Vagina (tissue), 2 donors: ENCODE results near the gene LHX6. TPM values are rescaled to one million over a fixed set of nuclear protein-coding genes. Genes with fewer than 3 reads are reported as not detected.
A peak's percentile ranks its signal among the peaks of the same experiment; 100 is the strongest.

Experiments used
- DNase-seq, 2 donors: peaks; one replicate each; pipeline ENCODE4 v3.0.0-alpha.2; 2017; ENCODE audit errors: extremely low spot score in 2 of 2
- H3K27ac ChIP-seq: fragments of 200-600 bp; sonication (generic); one replicate; pipeline ENCODE4 v1.5.1; 2019
- H3K27me3 ChIP-seq: fragments of 200-600 bp; sonication (generic); one replicate; pipeline ENCODE4 v1.5.1; 2019
- H3K36me3 ChIP-seq, 2 donors: fragments of 200-600 bp; sonication (generic); one replicate each; pipeline ENCODE4 v1.5.1; 2017 to 2019
- H3K4me1 ChIP-seq: fragments of 200-600 bp; sonication (generic); one replicate; pipeline ENCODE4 v1.5.1; 2019
- H3K4me3 ChIP-seq, 2 donors: fragments of 200-600 bp; sonication (generic); 1 replicate in 1 of 2; 2 replicates in 1 of 2; pipeline ENCODE4 v1.5.1; 2016 to 2019
- H3K9me3 ChIP-seq: fragments of 200-600 bp; sonication (generic); one replicate; pipeline ENCODE4 v1.5.1; 2019
- POLR2A ChIP-seq, 2 donors: fragments of 450-650 bp; IDR thresholded peaks; one replicate each; pipeline ENCODE4 v1.6.1; 2017; ENCODE audit warnings: antibody characterized with exemption in 2 of 2, mild to moderate bottlenecking in 2 of 2, moderate library complexity in 2 of 2
- POLR2AphosphoS5 ChIP-seq, 2 donors: sonication (generic); formaldehyde crosslinking; IDR thresholded peaks; one replicate each; pipeline ENCODE4 v1.9.0; 2017; ENCODE audit warnings: antibody characterized with exemption in 2 of 2, mild to moderate bottlenecking in 2 of 2, low read depth in 1 of 2; ENCODE audit not compliant: insufficient read depth in 1 of 2
- intact Hi-C: fragments of 100-400 bp; cut with DNase I; formaldehyde crosslinking; loops from one replicate; pipeline ENCODE4 v1.15.1; 2023
- total RNA-seq: library from RNA; depleted of rRNA; stranded (reverse); fragments of >200 nt; gene quantifications from one replicate; pipeline ENCODE4 v1.2.3, GENCODE V29; 2016
- TF ChIP-seq, protein P1 (sequence below), 3 experiments: fragments of 450-650 bp in 2 of 3; fragments of 200-600 bp in 1 of 3; sonication (generic) in 1 of 3; IDR thresholded peaks; one replicate each; pipeline ENCODE4 v1.5.1; 2017 to 2019; ENCODE audit warnings: antibody characterized with exemption in 3 of 3, mild to moderate bottlenecking in 2 of 3, moderate library complexity in 2 of 3

Gene LHX6
- total RNA-seq, 1 donor from 2014 or later: 8.1 TPM

DNA sequence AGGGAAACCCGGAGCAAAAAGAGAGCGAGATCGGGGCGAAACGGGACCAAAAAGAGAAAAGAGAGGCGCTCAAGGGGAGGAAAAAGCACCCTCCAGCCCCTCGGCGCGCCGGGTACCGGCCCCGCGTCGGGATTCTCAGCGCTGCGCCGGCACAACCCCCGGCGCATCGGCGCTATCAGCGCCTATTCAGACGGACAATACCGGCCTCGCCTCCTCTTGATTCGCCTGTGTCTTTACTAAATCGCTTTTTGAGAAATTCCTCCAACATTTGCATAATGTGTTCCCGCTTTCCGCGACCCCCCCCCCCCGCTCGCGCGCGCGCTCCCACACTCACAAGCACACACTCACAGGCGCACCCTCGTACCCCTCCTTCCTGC, 578 bp downstream of the LHX6 start:
- Histone ChIP-seq H3K27ac (no peak overlapping the region), H3K36me3 (no peaks in the 10 kb centered on the region), H3K4me3 (peak overlapping the region; percentile 42 to 44), H3K27me3 (peaks cover 32% of the 10 kb centered on the region), H3K9me3 (no peaks in the 10 kb centered on the region), H3K4me1 (peaks cover 34% of the 10 kb centered on the region)
- no peak for DNase-seq
- intact Hi-C loops: no loop called here
- TF ChIP-seq POLR2A (IDR thresholded peaks at IDR 0.05) (no peak), POLR2AphosphoS5 (IDR thresholded peaks at IDR 0.05; ENCODE audit: insufficient read depth in 1 of 2, low read depth in 1 of 2) (no peak)
- TF ChIP-seq, protein P1, sequence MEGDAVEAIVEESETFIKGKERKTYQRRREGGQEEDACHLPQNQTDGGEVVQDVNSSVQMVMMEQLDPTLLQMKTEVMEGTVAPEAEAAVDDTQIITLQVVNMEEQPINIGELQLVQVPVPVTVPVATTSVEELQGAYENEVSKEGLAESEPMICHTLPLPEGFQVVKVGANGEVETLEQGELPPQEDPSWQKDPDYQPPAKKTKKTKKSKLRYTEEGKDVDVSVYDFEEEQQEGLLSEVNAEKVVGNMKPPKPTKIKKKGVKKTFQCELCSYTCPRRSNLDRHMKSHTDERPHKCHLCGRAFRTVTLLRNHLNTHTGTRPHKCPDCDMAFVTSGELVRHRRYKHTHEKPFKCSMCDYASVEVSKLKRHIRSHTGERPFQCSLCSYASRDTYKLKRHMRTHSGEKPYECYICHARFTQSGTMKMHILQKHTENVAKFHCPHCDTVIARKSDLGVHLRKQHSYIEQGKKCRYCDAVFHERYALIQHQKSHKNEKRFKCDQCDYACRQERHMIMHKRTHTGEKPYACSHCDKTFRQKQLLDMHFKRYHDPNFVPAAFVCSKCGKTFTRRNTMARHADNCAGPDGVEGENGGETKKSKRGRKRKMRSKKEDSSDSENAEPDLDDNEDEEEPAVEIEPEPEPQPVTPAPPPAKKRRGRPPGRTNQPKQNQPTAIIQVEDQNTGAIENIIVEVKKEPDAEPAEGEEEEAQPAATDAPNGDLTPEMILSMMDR (IDR thresholded peaks at IDR 0.05): no peak

GRCh38 chr9:122227575-122227900, 1.2 kb downstream of the LHX6 start:
- Histone ChIP-seq H3K27ac (no peak overlapping the region), H3K4me1 (peaks cover 34% of the 10 kb centered on the region), H3K27me3 (peaks cover 32% of the 10 kb centered on the region), H3K9me3 (no peaks in the 10 kb centered on the region), H3K4me3 (peak overlapping the region; percentile 42 to 44), H3K36me3 (no peaks in the 10 kb centered on the region)
- intact Hi-C loops: no loop called here
- TF ChIP-seq, protein P1 (IDR thresholded peaks at IDR 0.05): no peak
- TF ChIP-seq POLR2AphosphoS5 (IDR thresholded peaks at IDR 0.05; ENCODE audit: insufficient read depth in 1 of 2, low read depth in 1 of 2): no peak
- TF ChIP-seq POLR2A (IDR thresholded peaks at IDR 0.05): no peak
- no peak for DNase-seq

DNA sequence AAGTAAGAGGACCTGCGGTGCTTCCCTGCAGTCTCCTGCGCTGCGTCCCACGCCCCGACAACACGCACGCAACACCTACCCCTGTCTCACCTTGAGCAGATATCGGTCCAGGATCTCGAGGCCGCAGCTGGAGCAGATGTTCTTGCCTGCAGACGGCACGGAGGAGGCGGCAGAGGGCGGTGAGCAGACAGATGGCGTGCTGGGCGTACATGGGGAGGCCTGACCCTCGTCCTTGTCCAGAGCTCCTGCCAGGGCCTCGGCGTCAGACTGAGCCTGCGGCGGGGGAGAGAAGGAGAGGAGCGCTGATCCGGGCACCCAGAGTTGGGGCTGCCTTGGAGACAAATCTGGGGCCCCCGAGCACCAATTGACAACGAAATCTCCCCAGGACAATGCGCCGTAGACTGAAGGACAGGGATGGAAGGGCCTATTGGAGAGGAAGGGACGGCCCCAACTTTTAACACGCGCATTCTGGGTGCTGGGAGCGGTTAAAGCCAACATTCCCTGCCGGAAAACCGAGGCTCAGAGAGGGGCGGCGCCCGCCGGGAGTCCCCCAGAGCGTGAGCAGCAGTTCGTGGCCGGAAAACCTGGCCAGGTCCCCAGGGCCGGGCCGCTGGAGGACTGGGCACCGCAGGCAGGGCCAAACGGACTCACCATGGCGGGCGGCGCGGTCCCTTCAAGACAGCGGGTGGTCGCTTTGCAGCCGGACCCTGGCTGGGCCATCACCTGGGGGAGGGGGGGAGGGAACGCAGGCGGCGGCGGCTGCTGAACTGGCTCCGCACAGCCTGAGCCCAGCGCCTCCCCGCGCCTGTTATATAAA, 1.8 kb downstream of the LHX6 start:
- H3K27ac ChIP-seq: no peak overlapping the region
- DNase-seq: no peak
- H3K27me3 ChIP-seq: peaks cover 32% of the 10 kb centered on the region
- TF ChIP-seq POLR2A (IDR thresholded peaks at IDR 0.05) (no peak), POLR2AphosphoS5 (IDR thresholded peaks at IDR 0.05; ENCODE audit: insufficient read depth in 1 of 2, low read depth in 1 of 2) (no peak)
- TF ChIP-seq, protein P1 (IDR thresholded peaks at IDR 0.05): no peak
- H3K36me3 ChIP-seq: no peaks in the 10 kb centered on the region
- intact Hi-C loops: no loop called here
- H3K4me1 ChIP-seq: peaks cover 34% of the 10 kb centered on the region
- no peaks in the 10 kb centered on the region for H3K9me3 ChIP-seq
- peak overlapping the region; percentile 42 to 44 for H3K4me3 ChIP-seq

DNA sequence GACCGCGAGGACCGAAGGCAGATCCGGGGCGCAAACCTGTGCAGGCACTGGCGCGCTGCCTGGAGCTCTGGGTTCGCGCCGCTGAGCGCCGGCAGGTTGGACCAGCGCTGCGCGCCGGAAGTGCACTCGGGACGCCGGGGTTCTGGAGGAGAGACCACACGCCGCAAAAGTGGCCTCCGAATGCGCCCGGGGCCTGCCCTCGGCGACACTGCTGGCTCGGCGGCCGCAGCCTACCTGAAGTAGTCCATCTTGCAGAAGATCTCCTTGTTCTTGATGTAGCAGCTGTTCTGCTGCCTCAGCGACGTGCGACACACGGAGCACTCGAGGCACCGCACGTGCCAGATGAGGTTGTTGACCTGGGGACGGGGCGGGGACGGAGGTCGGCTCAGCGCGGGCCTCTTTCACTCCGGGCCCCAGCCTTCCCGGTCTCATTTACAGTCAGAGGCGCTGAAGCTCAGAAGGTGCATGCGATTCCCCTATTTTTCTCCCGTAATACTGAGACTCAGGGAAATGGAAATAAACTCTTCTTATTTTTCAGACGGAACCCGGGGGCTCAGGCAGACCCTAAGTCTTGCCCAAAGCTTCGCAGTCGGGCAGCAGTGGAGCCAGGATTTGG, 2.5 kb downstream of the LHX6 start:
- H3K27me3 ChIP-seq: peaks cover 36% of the 10 kb centered on the region
- intact Hi-C loops: no loop called here
- H3K36me3 ChIP-seq: no peaks in the 10 kb centered on the region
- peak overlapping the region; percentile 11 to 44 for H3K4me3 ChIP-seq
- TF ChIP-seq POLR2AphosphoS5 (IDR thresholded peaks at IDR 0.05; ENCODE audit: insufficient read depth in 1 of 2, low read depth in 1 of 2) (no peak), POLR2A (IDR thresholded peaks at IDR 0.05) (no peak)
- TF ChIP-seq, protein P1 (IDR thresholded peaks at IDR 0.05): no peak
- no peak for DNase-seq
- no peak overlapping the region for H3K27ac ChIP-seq
- peaks cover 34% of the 10 kb centered on the region for H3K4me1 ChIP-seq
- H3K9me3 ChIP-seq: no peaks in the 10 kb centered on the region
